IMR-90 (cell line): ENCODE measurements around the gene CACNA1G.

Source experiments
- BHLHE40 ChIP-seq: fragments of 150-350 bp; IDR thresholded peaks from 2 replicates; pipeline ENCODE4 v1.6.1; 2016; ENCODE audit warnings: mild to moderate bottlenecking, low read depth, low read length
- CEBPB ChIP-seq: IDR thresholded peaks from 2 replicates; pipeline ENCODE4 v1.6.1; 2012; ENCODE audit warnings: low read depth, low read length, improper control_type of control experiment
- CTCF ChIP-seq: conservative IDR thresholded peaks from 2 replicates; pipeline ENCODE4 v1.5.1; 2012; ENCODE audit warnings: mild to moderate bottlenecking, low read depth, low read length, improper control_type of control experiment
- MAFK ChIP-seq: IDR thresholded peaks from 2 replicates; pipeline ENCODE4 v1.6.1; 2012; ENCODE audit warnings: low read depth, low read length, improper control_type of control experiment
- NFE2L2 ChIP-seq: fragments of 150-350 bp; IDR thresholded peaks from 2 replicates; pipeline ENCODE4 v1.6.1; 2016; ENCODE audit warnings: low read depth, mild to moderate bottlenecking, low read length
- POLR2A ChIP-seq: IDR thresholded peaks from 2 replicates; pipeline ENCODE4 v1.6.1; 2012; ENCODE audit warnings: mild to moderate bottlenecking, low read depth, low read length
- RAD21 ChIP-seq: IDR thresholded peaks from 2 replicates; pipeline ENCODE4 v1.6.1; 2012; ENCODE audit warnings: low read length, improper control_type of control experiment
- SMC3 ChIP-seq: fragments of 150-350 bp; IDR thresholded peaks from 2 replicates; pipeline ENCODE4 v1.6.1; 2016; ENCODE audit warnings: low read depth, mild to moderate bottlenecking, antibody characterized with exemption, low read length, moderate library complexity

- TF ChIP-seq CTCF (no peak), RAD21 (no peak), CEBPB (no peak), POLR2A (no peak), BHLHE40 (no peak), MAFK (no peak), NFE2L2 (no peak), SMC3 (no peak)
These were observed 54.0 kb downstream of the CACNA1G start for GRCh38 chr17:50614471-50615051.
